ENCODE results near the gene CACNB1.

CACNB1 gene

DNA sequence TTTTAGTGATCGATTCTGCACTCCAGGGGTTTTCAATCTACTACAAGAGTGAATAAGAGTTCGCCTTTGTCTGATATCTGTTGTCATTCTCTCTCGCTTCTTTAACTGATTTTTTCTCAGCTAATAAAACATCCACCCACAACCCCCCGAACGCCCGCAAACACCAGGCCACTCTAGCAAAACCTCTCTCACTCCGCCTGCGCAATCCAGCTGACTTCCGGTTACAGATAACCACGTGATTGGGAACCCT, 2.3 kb upstream of the CACNB1 start:
- TF ChIP-seq, protein P1, sequence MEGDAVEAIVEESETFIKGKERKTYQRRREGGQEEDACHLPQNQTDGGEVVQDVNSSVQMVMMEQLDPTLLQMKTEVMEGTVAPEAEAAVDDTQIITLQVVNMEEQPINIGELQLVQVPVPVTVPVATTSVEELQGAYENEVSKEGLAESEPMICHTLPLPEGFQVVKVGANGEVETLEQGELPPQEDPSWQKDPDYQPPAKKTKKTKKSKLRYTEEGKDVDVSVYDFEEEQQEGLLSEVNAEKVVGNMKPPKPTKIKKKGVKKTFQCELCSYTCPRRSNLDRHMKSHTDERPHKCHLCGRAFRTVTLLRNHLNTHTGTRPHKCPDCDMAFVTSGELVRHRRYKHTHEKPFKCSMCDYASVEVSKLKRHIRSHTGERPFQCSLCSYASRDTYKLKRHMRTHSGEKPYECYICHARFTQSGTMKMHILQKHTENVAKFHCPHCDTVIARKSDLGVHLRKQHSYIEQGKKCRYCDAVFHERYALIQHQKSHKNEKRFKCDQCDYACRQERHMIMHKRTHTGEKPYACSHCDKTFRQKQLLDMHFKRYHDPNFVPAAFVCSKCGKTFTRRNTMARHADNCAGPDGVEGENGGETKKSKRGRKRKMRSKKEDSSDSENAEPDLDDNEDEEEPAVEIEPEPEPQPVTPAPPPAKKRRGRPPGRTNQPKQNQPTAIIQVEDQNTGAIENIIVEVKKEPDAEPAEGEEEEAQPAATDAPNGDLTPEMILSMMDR (IDR thresholded peaks at IDR 0.05): no peak
- no peak for TF ChIP-seq ZFX (IDR thresholded peaks at IDR 0.05; ENCODE audit: borderline replicate concordance)
- H3K27ac ChIP-seq: peak overlapping the region; percentile 88

DNA sequence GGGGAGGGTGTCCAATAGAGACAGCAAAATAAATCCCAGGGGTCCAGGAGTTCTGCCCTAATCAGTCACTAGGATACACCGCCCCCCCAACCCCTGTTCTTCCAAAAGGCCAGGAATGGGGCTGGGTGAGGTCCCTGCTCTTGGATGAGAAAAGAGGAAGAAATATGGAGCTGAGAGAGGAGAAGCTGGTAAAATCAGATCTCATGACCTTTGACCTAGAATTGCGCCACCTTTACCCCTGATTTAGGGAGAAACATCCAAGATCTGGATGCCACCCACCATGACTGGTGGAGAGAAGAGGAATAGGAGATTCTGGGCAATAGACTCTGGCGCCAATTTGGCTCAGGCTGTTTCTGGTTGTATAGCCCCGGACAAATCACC, 707 bp upstream of the CACNB1 start:
- H3K27ac ChIP-seq: peak overlapping the region; percentile 88
- no peak for TF ChIP-seq ZFX (IDR thresholded peaks at IDR 0.05; ENCODE audit: borderline replicate concordance)
- TF ChIP-seq, protein P1 (IDR thresholded peaks at IDR 0.05): no peak

DNA sequence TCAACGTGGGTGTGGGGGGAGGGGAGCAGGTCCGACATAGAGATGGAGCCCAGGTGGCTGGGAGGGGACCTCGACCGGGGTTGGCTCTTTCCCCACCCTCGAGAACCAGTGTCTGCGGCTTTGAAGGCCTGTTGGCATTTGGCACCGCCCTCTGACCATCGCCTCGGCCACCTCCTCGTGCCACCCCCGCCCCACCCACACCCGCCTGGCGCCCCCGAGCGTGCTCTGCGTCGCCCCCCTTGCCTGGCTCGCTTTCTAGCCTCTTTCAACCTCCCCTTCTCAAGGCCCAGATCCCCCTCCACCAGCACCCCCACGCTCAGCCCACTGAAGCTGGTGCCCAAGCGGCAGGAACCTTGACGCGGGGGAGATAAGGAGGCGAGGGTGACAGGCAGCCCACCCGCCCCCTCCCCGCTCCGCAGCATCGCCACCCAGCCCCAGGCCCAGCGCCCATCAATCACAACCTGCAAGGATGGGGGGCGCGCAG, 619 bp downstream of the CACNB1 start:
- H3K27ac ChIP-seq: peak overlapping the region; percentile 88
- TF ChIP-seq, protein P1 (IDR thresholded peaks at IDR 0.05): no peak
- TF ChIP-seq ZFX (IDR thresholded peaks at IDR 0.05; ENCODE audit: borderline replicate concordance): no peak

DNA sequence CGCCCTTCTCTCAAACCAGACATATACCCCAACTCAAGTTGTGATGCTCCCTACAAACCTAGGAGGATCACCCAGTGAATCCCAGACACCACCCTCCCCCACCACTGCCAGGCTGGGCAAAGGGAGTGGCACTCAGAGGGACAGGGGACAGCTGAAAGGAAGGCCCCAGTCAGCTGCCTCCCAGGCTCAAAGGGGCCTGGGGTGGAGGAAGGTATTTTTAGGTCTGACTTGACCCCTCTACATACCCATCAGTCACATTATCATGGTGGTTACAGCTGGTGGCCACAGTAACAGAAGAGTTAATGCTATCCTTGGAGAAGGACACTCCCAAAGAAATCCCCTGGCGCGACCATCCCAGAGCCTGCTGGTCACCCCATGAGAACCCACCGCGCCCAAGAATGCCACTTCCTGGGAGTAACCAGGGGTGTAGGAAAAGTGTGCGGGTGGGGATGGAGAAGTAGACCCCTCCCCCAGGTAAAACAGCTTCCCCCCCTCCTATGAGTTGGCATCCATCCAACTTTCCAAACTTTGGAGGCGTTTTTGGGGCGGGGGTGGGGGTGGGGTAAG, 1.1 kb downstream of the CACNB1 start:
- H3K27ac ChIP-seq: no peak overlapping the region
- TF ChIP-seq, protein P1 (IDR thresholded peaks at IDR 0.05): no peak
- TF ChIP-seq ZFX (IDR thresholded peaks at IDR 0.05; ENCODE audit: borderline replicate concordance): no peak

DNA sequence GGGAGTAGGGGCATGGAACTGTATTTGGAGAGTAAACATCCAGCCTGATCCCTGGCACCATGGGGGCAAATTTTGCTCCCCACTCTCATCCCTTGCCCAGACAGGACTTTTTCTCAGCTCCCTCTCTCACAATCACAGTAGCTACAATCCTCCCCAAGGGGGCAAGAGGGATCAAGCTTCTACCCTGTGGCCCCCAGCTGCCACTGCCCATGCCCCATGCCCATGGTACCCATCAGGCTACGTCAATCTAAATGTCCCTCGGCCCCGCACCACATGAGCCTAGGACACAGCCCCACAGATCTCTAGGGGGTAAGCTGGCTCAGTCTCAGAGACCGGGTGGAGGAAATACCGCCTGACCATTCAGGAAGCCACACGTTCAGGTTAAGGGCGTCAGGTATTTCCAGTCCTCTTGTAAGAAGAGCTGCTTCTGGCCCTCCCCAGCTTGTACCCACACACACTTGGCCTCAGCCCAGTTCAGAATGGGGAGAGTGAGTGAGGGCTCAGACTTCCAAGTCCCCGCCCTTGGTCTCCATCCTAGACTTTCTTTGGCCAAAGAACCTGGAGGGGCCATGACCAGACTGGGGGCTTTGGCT, 1.8 kb downstream of the CACNB1 start:
- no peak for TF ChIP-seq ZFX (IDR thresholded peaks at IDR 0.05; ENCODE audit: borderline replicate concordance)
- TF ChIP-seq, protein P1 (IDR thresholded peaks at IDR 0.05): no peak
- no peak overlapping the region for H3K27ac ChIP-seq

DNA sequence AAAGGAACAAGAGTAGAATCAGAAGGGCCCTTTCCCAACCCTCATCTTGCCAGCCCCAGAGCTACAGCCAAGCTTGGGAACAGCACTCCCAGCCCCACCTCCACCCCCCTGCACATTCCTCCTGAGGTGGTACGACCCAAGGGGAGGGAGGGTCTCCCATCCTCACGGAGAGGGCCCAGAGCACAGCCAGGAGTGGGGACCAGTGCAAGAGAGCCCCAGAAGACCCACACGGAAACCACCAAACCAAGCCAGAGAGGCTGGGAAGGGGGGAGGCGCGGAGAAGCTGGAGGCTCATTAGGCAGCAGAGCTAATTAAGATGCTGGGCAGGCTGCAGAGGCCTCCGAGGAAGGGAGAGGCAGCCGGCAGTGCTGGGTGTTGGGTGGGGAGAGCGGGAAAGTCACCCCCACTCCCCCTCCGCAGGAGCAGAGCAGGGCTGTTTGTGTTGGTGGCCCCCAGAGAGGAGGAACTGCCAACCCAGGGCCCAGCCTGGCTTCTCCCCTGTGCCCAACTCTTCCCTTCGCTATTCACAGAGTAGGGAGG, 2.4 kb downstream of the CACNB1 start:
- TF ChIP-seq ZFX (IDR thresholded peaks at IDR 0.05; ENCODE audit: borderline replicate concordance): no peak
- TF ChIP-seq, protein P1 (IDR thresholded peaks at IDR 0.05): no peak
- no peak overlapping the region for H3K27ac ChIP-seq

Data from 22Rv1 (cell line).